Thyroid gland (tissue), 4 donors: ENCODE results near the gene SRRM5. TPM values are rescaled to one million over a fixed set of nuclear protein-coding genes. Genes with fewer than 3 reads are reported as not detected.

ENCODE experiments used
- DNase-seq, 2 donors: peaks; one replicate each; pipeline ENCODE4 v3.0.0-alpha.2; 2019
- H3K27ac ChIP-seq, 3 donors: fragments of 200-600 bp; sonication (generic); 1 replicate in 2 of 3; 2 replicates in 1 of 3; pipeline ENCODE4 v1.5.1; 2016 to 2019; ENCODE audit warnings: mild to moderate bottlenecking in 1 of 3, moderate library complexity in 1 of 3
- H3K27me3 ChIP-seq: fragments of 200-600 bp; sonication (generic); one replicate; pipeline ENCODE4 v1.5.1; 2019
- H3K36me3 ChIP-seq, 2 donors: fragments of 200-600 bp; sonication (generic); one replicate each; pipeline ENCODE4 v1.5.1; 2016 to 2019
- H3K4me1 ChIP-seq, 2 donors: fragments of 200-600 bp; sonication (generic); one replicate each; pipeline ENCODE4 v1.5.1; 2017 to 2019
- H3K4me3 ChIP-seq, 3 donors: fragments of 200-600 bp; sonication (generic); replicated peaks in 1 of 3; 1 replicate in 2 of 3; 2 replicates in 1 of 3; pipeline ENCODE4 v1.5.1; 2016; ENCODE audit warnings: mild to moderate bottlenecking in 1 of 3
- H3K9me3 ChIP-seq: fragments of 200-600 bp; sonication (generic); one replicate; pipeline ENCODE4 v1.5.1; 2017
- POLR2A ChIP-seq, 2 donors: fragments of 450-650 bp; IDR thresholded peaks; one replicate each; pipeline ENCODE4 v1.6.1; 2017; ENCODE audit warnings: antibody characterized with exemption in 2 of 2, mild to moderate bottlenecking in 2 of 2, moderate library complexity in 1 of 2
- WGBS, 2 donors: methylation state at CpG; one replicate each; pipeline ENCODE4 v1.1.5; 2017; 5-methylcytosine and 5-hydroxymethylcytosine counted together
- intact Hi-C: fragments of 100-400 bp; cut with DNase I; formaldehyde crosslinking; loops from one replicate; pipeline ENCODE4 v1.15.1; 2023
- total RNA-seq, 4 donors: library from RNA; depleted of rRNA; stranded (reverse); fragments of >200 nt; gene quantifications; one replicate each; pipeline ENCODE4 v1.2.3, GENCODE V29; 2016
- TF ChIP-seq, protein P1 (sequence below), 6 experiments: fragments of 200-600 bp in 3 of 6; fragments of 450-650 bp in 3 of 6; sonication (generic) in 3 of 6; IDR thresholded peaks; one replicate each; pipeline ENCODE4 v1.5.1; 2016 to 2019; ENCODE audit warnings: antibody characterized with exemption in 6 of 6, mild to moderate bottlenecking in 2 of 6, inconsistent platforms in 1 of 6, moderate library complexity in 1 of 6

SRRM5 gene
- total RNA-seq, 4 donors from 2014 or later = 0.27 to 1.5 (median 0.59) TPM; not detected in 1

DNA sequence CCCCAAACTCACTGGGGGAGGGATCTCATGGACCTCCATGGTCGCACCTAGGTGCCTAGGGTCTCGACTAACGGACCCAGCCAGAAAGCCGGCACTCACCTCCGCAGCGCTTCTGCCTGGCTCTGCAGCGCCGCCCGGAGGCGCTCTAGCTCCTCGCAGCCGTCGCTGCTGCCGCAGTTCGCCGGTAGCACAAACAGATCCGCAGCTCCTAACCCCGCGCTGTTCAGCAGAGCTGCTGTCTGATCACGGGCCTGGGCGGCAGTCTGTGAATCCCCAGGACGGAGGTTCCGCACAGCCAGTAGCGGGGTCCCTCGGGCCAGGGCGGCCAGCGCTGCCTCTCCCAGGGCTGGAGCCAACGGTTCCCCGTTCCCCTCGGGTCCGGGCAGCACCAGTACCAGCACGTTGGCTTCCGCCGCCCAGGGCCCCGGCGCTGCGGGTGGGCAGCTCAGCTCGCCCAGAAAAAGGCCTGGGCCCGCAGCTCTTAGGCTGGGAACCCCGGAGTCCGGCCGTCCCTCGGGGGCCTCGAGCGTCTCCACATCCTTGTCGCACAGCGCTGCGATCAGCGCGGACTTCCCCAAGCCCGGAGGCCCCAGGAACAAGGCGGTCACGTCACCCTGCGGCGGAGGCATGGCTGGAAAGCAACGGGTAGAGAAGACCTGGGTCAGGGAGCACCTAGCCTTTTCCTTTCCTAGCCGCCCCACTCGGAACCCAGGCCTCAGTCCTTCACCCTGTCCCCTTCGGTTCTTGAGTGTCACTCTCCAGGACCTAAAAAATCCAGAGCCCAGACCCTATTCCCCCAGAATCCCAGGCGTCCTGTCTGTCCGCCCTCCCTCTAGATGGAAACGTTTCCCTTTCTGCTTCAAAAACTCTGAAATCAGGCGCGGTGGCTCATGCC lies 16.9 kb upstream of the SRRM5 start:
- intact Hi-C loops = loop anchor here (10.0 kb wide), 1 partner anchor 60 kb away; the partner anchor contains the start of gene ZNF575
- Histone ChIP-seq H3K4me1 (peaks cover 31 to 33% of the 10 kb centered on the region in 2 donors), H3K9me3 (no peaks in the 10 kb centered on the region), H3K4me3 (peak overlapping the region; percentile 35 to 82 (median 55)), H3K27ac (peak overlapping the region; percentile 55 to 98 (median 73)), H3K36me3 (peaks cover 13 to 30% of the 10 kb centered on the region in 2 donors), H3K27me3 (no peaks in the 10 kb centered on the region)
- whole genome bisulfite sequencing, 2 donors = 5 to 6% methylated on average over 17 to 30 of the region's 64 CpGs
- TF ChIP-seq, protein P1, sequence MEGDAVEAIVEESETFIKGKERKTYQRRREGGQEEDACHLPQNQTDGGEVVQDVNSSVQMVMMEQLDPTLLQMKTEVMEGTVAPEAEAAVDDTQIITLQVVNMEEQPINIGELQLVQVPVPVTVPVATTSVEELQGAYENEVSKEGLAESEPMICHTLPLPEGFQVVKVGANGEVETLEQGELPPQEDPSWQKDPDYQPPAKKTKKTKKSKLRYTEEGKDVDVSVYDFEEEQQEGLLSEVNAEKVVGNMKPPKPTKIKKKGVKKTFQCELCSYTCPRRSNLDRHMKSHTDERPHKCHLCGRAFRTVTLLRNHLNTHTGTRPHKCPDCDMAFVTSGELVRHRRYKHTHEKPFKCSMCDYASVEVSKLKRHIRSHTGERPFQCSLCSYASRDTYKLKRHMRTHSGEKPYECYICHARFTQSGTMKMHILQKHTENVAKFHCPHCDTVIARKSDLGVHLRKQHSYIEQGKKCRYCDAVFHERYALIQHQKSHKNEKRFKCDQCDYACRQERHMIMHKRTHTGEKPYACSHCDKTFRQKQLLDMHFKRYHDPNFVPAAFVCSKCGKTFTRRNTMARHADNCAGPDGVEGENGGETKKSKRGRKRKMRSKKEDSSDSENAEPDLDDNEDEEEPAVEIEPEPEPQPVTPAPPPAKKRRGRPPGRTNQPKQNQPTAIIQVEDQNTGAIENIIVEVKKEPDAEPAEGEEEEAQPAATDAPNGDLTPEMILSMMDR (IDR thresholded peaks at IDR 0.05) = peak in 5 of 6 experiments; percentile 18 to 62 (median 41)
- TF ChIP-seq POLR2A (IDR thresholded peaks at IDR 0.05) = no peak
- peak; percentile 40 to 43 for DNase-seq

DNA sequence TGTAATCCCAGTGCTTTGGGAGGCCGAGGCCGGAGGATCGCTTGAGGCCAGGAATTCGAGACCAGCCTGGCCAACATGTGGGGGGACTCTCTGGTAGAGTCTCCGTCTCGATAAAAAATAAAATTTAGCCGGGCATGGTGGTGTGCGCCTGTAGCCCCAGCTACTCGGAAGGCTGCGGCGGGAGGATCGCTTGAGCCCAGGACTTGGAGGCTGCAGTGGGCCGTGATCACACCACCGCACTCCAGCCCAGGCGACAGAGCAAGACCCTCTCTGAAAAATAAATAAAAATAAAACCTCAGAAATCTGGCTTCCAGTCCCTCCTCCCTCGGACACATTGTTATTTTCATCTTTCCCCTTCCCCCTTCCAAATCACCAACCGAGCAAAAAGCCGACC lies 16.3 kb upstream of the SRRM5 start:
- TF ChIP-seq, protein P1 (IDR thresholded peaks at IDR 0.05) = no peak
- TF ChIP-seq POLR2A (IDR thresholded peaks at IDR 0.05) = no peak
- Histone ChIP-seq H3K36me3 (peaks cover 13 to 30% of the 10 kb centered on the region in 2 donors), H3K27ac (peak overlapping the region; percentile 55 to 98 (median 73)), H3K9me3 (no peaks in the 10 kb centered on the region), H3K4me1 (peaks cover 31 to 33% of the 10 kb centered on the region in 2 donors), H3K4me3 (peak overlapping the region; percentile 22 to 82 (median 55)), H3K27me3 (no peaks in the 10 kb centered on the region)
- peak in 1 of 2 donors; percentile 17 for DNase-seq
- intact Hi-C loops = loop anchor here (10.0 kb wide), 1 partner anchor 61 kb away; the partner anchor contains the start of gene ZNF575
- WGBS, 2 donors = 2 to 5% methylated on average over 16 to 18 of the region's 18 CpGs

DNA sequence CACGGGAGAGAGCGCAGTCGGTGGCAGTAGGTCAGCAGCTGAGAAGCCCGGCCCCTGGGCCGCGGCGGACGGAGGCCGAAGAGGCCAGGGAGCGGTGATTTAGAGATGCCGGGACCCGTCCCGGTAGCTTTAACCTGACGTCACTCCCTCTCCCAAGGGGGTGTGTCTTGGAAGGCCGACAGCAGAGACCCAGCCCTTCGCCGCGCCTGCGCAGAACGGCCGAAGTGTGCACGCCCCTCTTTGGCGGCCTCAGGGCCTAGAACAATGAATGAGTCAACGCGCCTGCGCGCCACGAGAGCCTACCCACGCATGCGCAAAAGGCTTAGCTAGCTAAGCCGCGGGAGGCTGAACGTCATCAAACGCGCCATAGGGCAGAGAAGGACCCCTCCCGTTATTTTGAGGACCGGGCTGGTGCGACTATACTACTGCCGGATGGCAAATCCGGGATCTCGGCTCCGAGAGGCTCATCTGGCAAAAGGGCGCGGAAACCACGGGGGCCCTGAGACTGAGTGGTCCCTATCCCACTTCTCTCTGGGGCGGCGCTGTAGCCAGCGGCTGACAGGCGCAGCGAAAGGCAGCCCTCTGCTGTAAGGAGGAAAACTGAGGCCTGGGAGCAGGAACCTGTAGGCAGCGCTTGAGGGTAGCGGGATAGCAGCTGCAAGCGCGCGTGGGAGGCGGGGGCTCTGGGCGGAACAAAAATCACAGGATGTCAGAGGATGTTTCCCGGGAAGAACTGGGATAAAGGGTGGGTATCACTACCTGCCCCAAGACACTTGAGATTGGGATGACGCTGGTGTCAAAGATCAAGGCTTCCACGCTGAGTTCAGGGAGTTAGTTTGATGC lies 15.7 kb upstream of the SRRM5 start, which contains the start of the genes IRGQ and ZNF576:
IRGQ (minus strand) TSS at position 136 of the 843 bp plus-strand sequence. CDS start 796 bp downstream, outside the sequence.
ZNF576 (plus strand) TSS at position 597 of the 843 bp plus-strand sequence. CDS start 514 bp downstream, outside the sequence.
- peak; percentile 100 for DNase-seq
- Histone ChIP-seq H3K27ac (peak within 1 kb of the TSS; percentile 94 to 98 (median 95)), H3K9me3 (no peaks in the 10 kb centered on the region), H3K4me1 (peaks cover 31 to 33% of the 10 kb centered on the region in 2 donors), H3K4me3 (peak within 1 kb of the TSS; percentile 55 to 82 (median 76)), H3K27me3 (no peaks in the 10 kb centered on the region), H3K36me3 (peaks cover 13 to 30% of the 10 kb centered on the region in 2 donors)
- TF ChIP-seq, protein P1 (IDR thresholded peaks at IDR 0.05) = no peak
- peak in 1 of 2 donors; percentile 84 for TF ChIP-seq POLR2A (IDR thresholded peaks at IDR 0.05)
- intact Hi-C loops = loop anchor here (2.0 to 10.0 kb wide), 2 partner anchors 21 to 61 kb away; partner anchors contain the start of genes PINLYP, XRCC1 and ZNF575
- WGBS, 2 donors = 0% methylated on average over 28 to 49 of the region's 60 CpGs

DNA sequence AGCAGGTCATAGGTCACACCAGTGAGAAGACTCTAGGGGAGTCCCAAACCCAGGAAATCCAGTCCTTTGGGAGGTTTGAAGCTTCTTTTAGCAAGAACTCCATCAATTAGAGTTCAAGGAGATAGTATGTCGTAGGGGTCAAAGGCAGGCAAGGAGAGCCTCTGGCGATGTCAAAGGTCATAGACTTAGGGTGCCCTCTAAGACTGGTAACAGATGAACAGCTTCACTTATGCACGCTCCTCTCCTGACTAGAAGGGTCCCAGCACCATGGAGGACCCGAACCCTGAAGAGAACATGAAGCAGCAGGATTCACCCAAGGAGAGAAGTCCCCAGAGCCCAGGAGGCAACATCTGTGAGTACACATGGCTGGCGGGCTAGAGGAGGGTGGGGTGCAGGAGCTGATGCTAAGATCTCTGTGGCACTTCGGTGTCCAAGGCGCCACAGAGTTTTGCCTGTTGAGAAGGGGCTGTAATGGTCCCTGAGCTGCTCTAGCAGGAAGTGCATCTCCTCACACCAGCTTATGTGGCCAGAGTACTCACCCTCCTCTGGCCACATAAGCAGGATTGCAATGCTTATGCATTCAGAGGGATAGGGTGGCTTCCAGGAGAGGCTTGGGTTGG lies 14.9 kb upstream of the SRRM5 start:
- H3K36me3 ChIP-seq = peaks cover 13 to 27% of the 10 kb centered on the region in 2 donors
- peak overlapping the region; percentile 13 to 76 (median 55) for H3K4me3 ChIP-seq
- H3K27me3 ChIP-seq = no peaks in the 10 kb centered on the region
- no peaks in the 10 kb centered on the region for H3K9me3 ChIP-seq
- H3K27ac ChIP-seq = peak overlapping the region; percentile 94 to 98 (median 95)
- WGBS, 2 donors = 14 to 26% methylated on average over 4 to 7 of the region's 7 CpGs
- no peak for TF ChIP-seq POLR2A (IDR thresholded peaks at IDR 0.05)
- TF ChIP-seq, protein P1 (IDR thresholded peaks at IDR 0.05) = no peak
- no peak for DNase-seq
- intact Hi-C loops = loop anchor here (2.0 to 10.0 kb wide), 2 partner anchors 22 to 62 kb away; partner anchors contain the start of genes PINLYP, XRCC1 and ZNF575
- peaks cover 31 to 33% of the 10 kb centered on the region in 2 donors for H3K4me1 ChIP-seq
